ENCODE measurements around the gene CCDC157.
A peak's percentile ranks its signal among the peaks of the same experiment; 100 is the strongest.

DNA sequence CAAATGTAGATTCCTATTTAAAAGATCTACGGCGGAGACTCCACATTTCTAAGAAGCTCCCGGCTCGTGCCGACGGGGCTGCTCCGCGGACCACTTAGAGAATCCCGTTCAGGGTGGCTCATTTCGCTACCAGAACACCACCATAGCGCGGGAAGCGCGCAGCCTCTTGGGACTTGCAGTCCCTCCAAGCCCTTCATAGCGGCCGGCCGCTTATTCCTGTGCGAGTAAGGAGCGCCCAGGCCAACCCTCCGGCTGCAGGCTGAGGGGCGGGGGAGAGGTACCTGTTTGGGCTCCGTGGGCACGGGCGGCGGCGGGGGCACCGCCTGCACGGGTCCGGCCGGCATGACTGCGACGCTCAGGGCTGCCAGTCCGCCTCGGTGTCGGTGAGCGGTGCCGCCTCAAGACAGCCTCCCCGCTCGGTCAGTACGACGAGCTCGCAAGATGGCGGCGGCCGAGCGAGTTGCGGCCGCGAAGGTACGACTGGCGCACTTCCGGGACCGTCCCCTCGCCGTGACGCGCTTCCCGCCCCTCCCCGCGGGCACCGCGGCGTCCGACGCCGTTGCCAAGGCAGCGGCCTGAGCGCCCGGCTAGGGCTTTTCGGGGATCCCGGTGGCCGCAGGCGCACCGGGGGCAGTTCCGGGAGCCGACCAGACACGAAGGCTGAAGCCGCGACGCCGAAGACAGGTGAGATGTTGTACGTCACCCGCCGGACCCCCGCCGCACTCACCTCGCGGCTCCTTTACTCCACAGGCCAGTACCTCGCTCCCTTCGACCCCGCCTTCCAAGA, at the start of gene CCDC157, which contains the start of gene SF3A1:
- TF ChIP-seq, protein P1, sequence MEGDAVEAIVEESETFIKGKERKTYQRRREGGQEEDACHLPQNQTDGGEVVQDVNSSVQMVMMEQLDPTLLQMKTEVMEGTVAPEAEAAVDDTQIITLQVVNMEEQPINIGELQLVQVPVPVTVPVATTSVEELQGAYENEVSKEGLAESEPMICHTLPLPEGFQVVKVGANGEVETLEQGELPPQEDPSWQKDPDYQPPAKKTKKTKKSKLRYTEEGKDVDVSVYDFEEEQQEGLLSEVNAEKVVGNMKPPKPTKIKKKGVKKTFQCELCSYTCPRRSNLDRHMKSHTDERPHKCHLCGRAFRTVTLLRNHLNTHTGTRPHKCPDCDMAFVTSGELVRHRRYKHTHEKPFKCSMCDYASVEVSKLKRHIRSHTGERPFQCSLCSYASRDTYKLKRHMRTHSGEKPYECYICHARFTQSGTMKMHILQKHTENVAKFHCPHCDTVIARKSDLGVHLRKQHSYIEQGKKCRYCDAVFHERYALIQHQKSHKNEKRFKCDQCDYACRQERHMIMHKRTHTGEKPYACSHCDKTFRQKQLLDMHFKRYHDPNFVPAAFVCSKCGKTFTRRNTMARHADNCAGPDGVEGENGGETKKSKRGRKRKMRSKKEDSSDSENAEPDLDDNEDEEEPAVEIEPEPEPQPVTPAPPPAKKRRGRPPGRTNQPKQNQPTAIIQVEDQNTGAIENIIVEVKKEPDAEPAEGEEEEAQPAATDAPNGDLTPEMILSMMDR (IDR thresholded peaks at IDR 0.05): no peak
- peak; percentile 72; the same call in 1 of the 2 replicates for TF ChIP-seq TAF1 (IDR thresholded peaks at IDR 0.05; ENCODE audit: borderline replicate concordance, low read depth, low read length)
- 0 out of 2 replicates have a peak, but pooled peaks have one; percentile 10 for TF ChIP-seq TEAD4 (IDR thresholded peaks at IDR 0.05; ENCODE audit: borderline replicate concordance, insufficient read depth)
- no peak for TF ChIP-seq EZH2phosphoT487 (IDR thresholded peaks at IDR 0.05; ENCODE audit: borderline replicate concordance, low read depth)
- peak; percentile 91 for TF ChIP-seq POLR2AphosphoS5 (IDR thresholded peaks at IDR 0.05; ENCODE audit: low read depth, low read length)
- no peak for TF ChIP-seq RFX5 (IDR thresholded peaks at IDR 0.05; ENCODE audit: low read length)
- TF ChIP-seq SMC3 (IDR thresholded peaks at IDR 0.05; ENCODE audit: low read depth, low read length): no peak
- no peak for TF ChIP-seq JUND (IDR thresholded peaks at IDR 0.05)
- no peak for TF ChIP-seq FOSL2 (IDR thresholded peaks at IDR 0.05; ENCODE audit: borderline replicate concordance, low read depth)
- TF ChIP-seq NFIC (IDR thresholded peaks at IDR 0.05; ENCODE audit: borderline replicate concordance): no peak
